Measurements from ENCODE around the gene SHANK1. TPM values are rescaled to one million over a fixed set of nuclear protein-coding genes. Genes with fewer than 3 reads are reported as not detected.

SHANK1 gene
- total RNA-seq, 3 donors from 2014 or later (not counting 1 experiment from before 2014, with no cell fraction given) = 0.05 to 0.75 (median 0.20) TPM

- H3K36me3 Mint-ChIP-seq = no peaks in the 10 kb centered on the region
- no peaks in the 10 kb centered on the region for H3K4me1 Mint-ChIP-seq
- peaks cover 10% of the 10 kb centered on the region for H3K27me3 ChIP-seq (ENCODE audit: control insufficient read depth, insufficient read depth, low read length)
- peaks cover 3% of the 10 kb centered on the region for H3K4me1 ChIP-seq (ENCODE audit: control insufficient read depth, insufficient read depth, low read length)
- intact Hi-C loops (cut with micrococcal nuclease) = no loop called here
- peaks cover 22 to 38% of the 10 kb centered on the region in 2 donors for H3K27me3 Mint-ChIP-seq (ENCODE audit: low read depth in 2 of 2)
- 15% methylated on average over 58 of the region's 58 CpGs for WGBS (ENCODE audit: insufficient coverage)
- no peak overlapping the region for H3K4me3 ChIP-seq (ENCODE audit: low read length)
- no peak for ATAC-seq
- no peaks in the 10 kb centered on the region for H3K9me3 ChIP-seq (ENCODE audit: control insufficient read depth, insufficient read depth, low read length)
- no peak for TF ChIP-seq CTCF (IDR thresholded peaks at IDR 0.05)
- no peaks in the 10 kb centered on the region for H3K9me3 Mint-ChIP-seq
- H3K36me3 ChIP-seq (ENCODE audit: control insufficient read depth, insufficient read depth, low read length) = no peaks in the 10 kb centered on the region
- H3K27ac Mint-ChIP-seq = no peak overlapping the region
- H3K4me3 Mint-ChIP-seq = no peak overlapping the region
- H3K27ac ChIP-seq (ENCODE audit: low read length) = no peak overlapping the region
- DNase-seq = no peak
Observed at GRCh38 chr19:50667759-50668231, 51.8 kb downstream of the SHANK1 start.

GRCh38 chr19:50667177-50667758, 52.3 kb downstream of the SHANK1 start:
- peaks cover 3% of the 10 kb centered on the region for H3K4me1 ChIP-seq (ENCODE audit: control insufficient read depth, insufficient read depth, low read length)
- H3K4me3 Mint-ChIP-seq = no peak overlapping the region
- H3K4me1 Mint-ChIP-seq = no peaks in the 10 kb centered on the region
- peaks cover 10% of the 10 kb centered on the region for H3K27me3 ChIP-seq (ENCODE audit: control insufficient read depth, insufficient read depth, low read length)
- H3K27ac Mint-ChIP-seq = no peak overlapping the region
- ATAC-seq = no peak
- no peak for DNase-seq
- no peak for TF ChIP-seq CTCF (IDR thresholded peaks at IDR 0.05)
- no peaks in the 10 kb centered on the region for H3K36me3 ChIP-seq (ENCODE audit: control insufficient read depth, insufficient read depth, low read length)
- H3K36me3 Mint-ChIP-seq = no peaks in the 10 kb centered on the region
- H3K27me3 Mint-ChIP-seq (ENCODE audit: low read depth in 2 of 2) = peaks cover 22 to 37% of the 10 kb centered on the region in 2 donors
- no peaks in the 10 kb centered on the region for H3K9me3 ChIP-seq (ENCODE audit: control insufficient read depth, insufficient read depth, low read length)
- no peak overlapping the region for H3K27ac ChIP-seq (ENCODE audit: low read length)
- H3K9me3 Mint-ChIP-seq = no peaks in the 10 kb centered on the region
- H3K4me3 ChIP-seq (ENCODE audit: low read length) = no peak overlapping the region
- 18% methylated on average over 56 of the region's 56 CpGs for WGBS (ENCODE audit: insufficient coverage)
- intact Hi-C loops (cut with micrococcal nuclease) = no loop called here

GRCh38 chr19:50666346-50667176, 53.0 kb downstream of the SHANK1 start:
- Mint-ChIP-seq H3K4me1 (no peaks in the 10 kb centered on the region), H3K27me3 (ENCODE audit: low read depth in 2 of 2) (peaks cover 22 to 33% of the 10 kb centered on the region in 2 donors), H3K27ac (no peak overlapping the region), H3K36me3 (no peaks in the 10 kb centered on the region), H3K4me3 (no peak overlapping the region), H3K9me3 (no peaks in the 10 kb centered on the region)
- intact Hi-C loops (cut with micrococcal nuclease) = no loop called here
- Histone ChIP-seq H3K9me3 (ENCODE audit: control insufficient read depth, insufficient read depth, low read length) (no peaks in the 10 kb centered on the region), H3K36me3 (ENCODE audit: control insufficient read depth, insufficient read depth, low read length) (no peaks in the 10 kb centered on the region), H3K4me3 (ENCODE audit: low read length) (no peak overlapping the region), H3K4me1 (ENCODE audit: control insufficient read depth, insufficient read depth, low read length) (peaks cover 3% of the 10 kb centered on the region), H3K27me3 (ENCODE audit: control insufficient read depth, insufficient read depth, low read length) (peaks cover 10% of the 10 kb centered on the region), H3K27ac (ENCODE audit: low read length) (no peak overlapping the region)
- no peak for ATAC-seq
- WGBS (ENCODE audit: insufficient coverage) = 36% methylated on average over 47 of the region's 47 CpGs
- TF ChIP-seq CTCF (IDR thresholded peaks at IDR 0.05) = no peak
- no peak for DNase-seq
